H1 (cell line): ENCODE measurements around the gene CACNA1C. TPM values are rescaled to one million over a fixed set of nuclear protein-coding genes. Genes with fewer than 3 reads are reported as not detected.

ENCODE experiments used
- CTCF ChIA-PET: fragments of 300-600 bp; sonication (Branson Sonifier 250); formaldehyde crosslinking; loops from one replicate; lab custom pipeline; 2021; ENCODE audit not compliant: partially characterized antibody; lab: Charles Lee
- POLR2A ChIA-PET: fragments of 300-600 bp; sonication (Branson Sonifier 250); formaldehyde crosslinking; loops from one replicate; lab custom pipeline; 2021; ENCODE audit warnings: inconsistent platforms; ENCODE audit not compliant: partially characterized antibody; lab: Charles Lee
- DNase-seq, 2 experiments: peaks; one replicate each; pipeline versions ENCODE4 v3.0.0 to v3.0.0-alpha.2; 2010 to 2022; ENCODE audit warnings: low spot score in 2 of 2, low read depth in 1 of 2, mixed read lengths in 1 of 2
- FAIRE-seq: peaks from 2 replicates; lab custom pipeline; 2011; peaks lifted over from hg19 to GRCh38; lab: Jason Lieb, UNC
- H2AFZ ChIP-seq: 2 replicates; pipeline ENCODE4 v1.8.1; 2012; ENCODE audit warnings: low read length, inconsistent platforms
- H2AK5ac ChIP-seq: 2 replicates; pipeline ENCODE4 v1.6.1; 2013; ENCODE audit warnings: low read depth, low read length
- H2BK120ac ChIP-seq: replicated peaks from 2 replicates; pipeline ENCODE3; 2013; ENCODE audit warnings: low read depth, low read length, inconsistent platforms
- H2BK12ac ChIP-seq: 2 replicates; pipeline ENCODE4 v1.6.1; 2013; ENCODE audit warnings: low read depth, low read length
- H2BK15ac ChIP-seq: 2 replicates; pipeline ENCODE4 v1.6.1; 2013; ENCODE audit warnings: low read length
- H2BK20ac ChIP-seq: 2 replicates; pipeline ENCODE4 v1.6.1; 2013; ENCODE audit warnings: low read length
- H2BK5ac ChIP-seq: 2 replicates; pipeline ENCODE4 v1.6.1; 2013; ENCODE audit warnings: low read depth, low read length
- H3K14ac ChIP-seq: 2 replicates; pipeline ENCODE4 v1.6.1; 2013; ENCODE audit warnings: inconsistent platforms; ENCODE audit not compliant: insufficient read length
- H3K18ac ChIP-seq: 2 replicates; pipeline ENCODE4 v1.6.1; 2013; ENCODE audit warnings: low read length; ENCODE audit errors: extremely low read depth
- H3K23ac ChIP-seq: 2 replicates; pipeline ENCODE4 v1.6.1; 2013; ENCODE audit warnings: inconsistent platforms; ENCODE audit not compliant: insufficient read length
- H3K23me2 ChIP-seq: 2 replicates; pipeline ENCODE4 v1.6.1; 2013; ENCODE audit warnings: low read depth, low read length
- H3K27ac ChIP-seq: 2 replicates; pipeline ENCODE4 v1.6.1; 2011; ENCODE audit warnings: low read depth, low read length, inconsistent platforms
- H3K27me3 ChIP-seq, 4 experiments: replicated peaks in 1 of 4; 1 replicate in 1 of 4; 2 replicates in 3 of 4; pipeline versions ENCODE4 v1.6.1 to v1.8.1; 2011 to 2013; ENCODE audit warnings: low read length in 3 of 4, mild to moderate bottlenecking in 3 of 4, inconsistent platforms in 2 of 4, mixed read lengths in 2 of 4, moderate library complexity in 1 of 4; ENCODE audit not compliant: control insufficient read depth in 3 of 4, insufficient read depth in 3 of 4; ENCODE audit errors: extremely low read depth in 1 of 4
- H3K36me3 ChIP-seq, 4 experiments: 2 replicates each; pipeline versions ENCODE4 v1.6.1 to v1.8.1; 2011 to 2013; ENCODE audit warnings: mild to moderate bottlenecking in 4 of 4, low read length in 3 of 4, moderate library complexity in 2 of 4, control low read depth in 1 of 4, inconsistent platforms in 1 of 4; ENCODE audit not compliant: insufficient read depth in 4 of 4, control insufficient read depth in 2 of 4
- H3K4ac ChIP-seq: replicated peaks from 2 replicates; pipeline ENCODE3; 2013; ENCODE audit warnings: low read length, low read depth, mixed read lengths, inconsistent platforms; ENCODE audit not compliant: insufficient read length
- H3K4me1 ChIP-seq, 4 experiments: replicated peaks in 1 of 4; 1 replicate in 1 of 4; 2 replicates in 3 of 4; pipeline versions ENCODE4 v1.6.1 to v1.8.1; 2011 to 2013; ENCODE audit warnings: low read length in 3 of 4, inconsistent platforms in 2 of 4, mixed read lengths in 1 of 4; ENCODE audit not compliant: insufficient read depth in 4 of 4, control insufficient read depth in 3 of 4
- H3K4me2 ChIP-seq, 2 experiments: 2 replicates each; pipeline versions ENCODE4 v1.6.1 to v1.8.1; 2011 to 2013; ENCODE audit warnings: low read depth in 2 of 2, low read length in 2 of 2, control low read depth in 1 of 2, inconsistent platforms in 1 of 2, mild to moderate bottlenecking in 1 of 2; ENCODE audit not compliant: insufficient read depth in 1 of 2
- H3K4me3 ChIP-seq, 4 experiments: fragments of 200-600, 300-600 bp in 1 of 4; sonication (generic), shearing (Covaris generic), sonication (Bioruptor Twin) in 1 of 4; 2 replicates each; pipeline versions ENCODE4 v1.5.1 to v1.8.1; 2011 to 2016; ENCODE audit warnings: low read length in 4 of 4, low read depth in 3 of 4, control low read depth in 2 of 4, inconsistent platforms in 2 of 4, mild to moderate bottlenecking in 2 of 4, mixed read lengths in 1 of 4, moderate library complexity in 1 of 4; ENCODE audit not compliant: insufficient read depth in 2 of 4; ENCODE audit errors: extremely low read depth in 1 of 4
- H3K56ac ChIP-seq: replicated peaks from 2 replicates; pipeline ENCODE3; 2013; ENCODE audit warnings: low read depth, mild to moderate bottlenecking, mixed read lengths, low read length, inconsistent platforms; ENCODE audit not compliant: insufficient read length
- H3K79me1 ChIP-seq: 2 replicates; pipeline ENCODE4 v1.6.1; 2013; ENCODE audit warnings: low read depth, low read length, control low read depth
- H3K79me2 ChIP-seq, 2 experiments: 2 replicates each; pipeline versions ENCODE4 v1.6.1 to v1.8.1; 2012 to 2013; ENCODE audit warnings: low read length in 2 of 2, mild to moderate bottlenecking in 2 of 2, inconsistent platforms in 1 of 2; ENCODE audit not compliant: insufficient read depth in 2 of 2, control insufficient read depth in 1 of 2
- H3K9ac ChIP-seq, 4 experiments: replicated peaks in 1 of 4; 1 replicate in 1 of 4; 2 replicates in 3 of 4; pipeline versions ENCODE4 v1.6.1 to v1.8.1; 2011 to 2013; ENCODE audit warnings: low read depth in 3 of 4, low read length in 3 of 4, control low read depth in 2 of 4, mild to moderate bottlenecking in 2 of 4, moderate library complexity in 2 of 4, inconsistent platforms in 1 of 4; ENCODE audit errors: extremely low read depth in 1 of 4
- H3K9me3 ChIP-seq, 2 experiments: 2 replicates each; pipeline versions ENCODE4 v1.6.1 to v1.8.1; 2012 to 2013; ENCODE audit warnings: mild to moderate bottlenecking in 2 of 2, moderate library complexity in 2 of 2, control low read depth in 1 of 2, inconsistent platforms in 1 of 2, low read depth in 1 of 2, low read length in 1 of 2, mixed read lengths in 1 of 2; ENCODE audit not compliant: insufficient read depth in 2 of 2
- H4K20me1 ChIP-seq, 2 experiments: replicated peaks in 1 of 2; 2 replicates each; pipeline versions ENCODE3 to v1.8.1; 2011 to 2013; ENCODE audit warnings: inconsistent platforms in 2 of 2, low read length in 2 of 2, mild to moderate bottlenecking in 1 of 2; ENCODE audit not compliant: insufficient read depth in 2 of 2, control insufficient read depth in 1 of 2
- H4K5ac ChIP-seq: 2 replicates; pipeline ENCODE4 v1.6.1; 2013; ENCODE audit warnings: low read length, low read depth, mixed read lengths, inconsistent platforms; ENCODE audit not compliant: insufficient read length
- H4K8ac ChIP-seq: 2 replicates; pipeline ENCODE4 v1.8.0; 2013; ENCODE audit warnings: mild to moderate bottlenecking, moderate library complexity, low read length, inconsistent platforms; ENCODE audit not compliant: insufficient read depth; ENCODE audit errors: extremely low read depth
- H4K91ac ChIP-seq: replicated peaks from 2 replicates; pipeline ENCODE3; 2013; ENCODE audit warnings: low read length, mixed read lengths, inconsistent platforms; ENCODE audit not compliant: insufficient read length
- CBX8 ChIP-seq: fragments of 300-800, 300-1000 bp; sonication (generic); IDR thresholded peaks from 2 replicates; pipeline ENCODE4 v1.7.1; 2016; ENCODE audit warnings: low read depth, low read length, borderline replicate concordance
- CTBP2 ChIP-seq: IDR thresholded peaks from 2 replicates; pipeline ENCODE4 v1.7.0; 2011; ENCODE audit warnings: borderline replicate concordance, mild to moderate bottlenecking, moderate library complexity, mixed read lengths, low read length; ENCODE audit not compliant: insufficient read depth, insufficient read length
- EP300 ChIP-seq, 2 experiments: IDR thresholded peaks; 1 replicate in 1 of 2; 2 replicates in 1 of 2; pipeline ENCODE4 v1.6.1; 2011 to 2012; ENCODE audit warnings: low read depth in 2 of 2, low read length in 2 of 2, mild to moderate bottlenecking in 2 of 2, borderline replicate concordance in 1 of 2, inconsistent platforms in 1 of 2, moderate library complexity in 1 of 2
- EZH2 ChIP-seq: fragments of 200-600 bp; sonication (generic); IDR thresholded peaks from 2 replicates; pipeline ENCODE4 v1.7.1; 2012; ENCODE audit warnings: low read depth, mild to moderate bottlenecking, moderate library complexity, low read length, inconsistent platforms; ENCODE audit not compliant: severe bottlenecking
- HDAC2 ChIP-seq, 2 experiments: fragments of 300-600 bp in 1 of 2; sonication (generic) in 1 of 2; IDR thresholded peaks; 2 replicates each; pipeline ENCODE4 v1.6.1; 2011 to 2012; ENCODE audit warnings: low read depth in 2 of 2, low read length in 2 of 2, mild to moderate bottlenecking in 2 of 2, moderate library complexity in 2 of 2, borderline replicate concordance in 1 of 2, inconsistent platforms in 1 of 2
- RXRA ChIP-seq: IDR thresholded peaks from 2 replicates; pipeline ENCODE4 v1.6.1; 2011; ENCODE audit warnings: low read depth, mild to moderate bottlenecking, low read length, moderate library complexity; ENCODE audit not compliant: insufficient read depth
- SAP30 ChIP-seq: fragments of 300-600 bp; sonication (generic); IDR thresholded peaks from 2 replicates; pipeline ENCODE4 v1.7.1; 2012; ENCODE audit warnings: low read length, moderate library complexity, mild to moderate bottlenecking, inconsistent platforms; ENCODE audit not compliant: insufficient read depth, insufficient replicate concordance
- TAF1 ChIP-seq: IDR thresholded peaks from 2 replicates; pipeline ENCODE4 v1.6.1; 2011; ENCODE audit warnings: mild to moderate bottlenecking, low read depth, low read length
- TBP ChIP-seq: IDR thresholded peaks from 2 replicates; pipeline ENCODE4 v1.6.1; 2011; ENCODE audit warnings: low read depth, low read length, improper control_type of control experiment
- WGBS, 2 experiments: shearing (Covaris generic) in 1 of 2; methylation state at CpG; one replicate each; pipeline versions ENCODE4 v1.1.6 to v1.1.7; 2013 to 2015; ENCODE audit warnings: low lambda C conversion rate in 2 of 2, mixed read lengths in 2 of 2, inconsistent platforms in 1 of 2, low coverage in 1 of 2, missing lambda C conversion rate in 1 of 2; ENCODE audit not compliant: insufficient replicate concordance in 2 of 2, insufficient coverage in 1 of 2, insufficient read length in 1 of 2; ENCODE audit errors: extremely low coverage in 1 of 2, missing lambda C conversion rate in 1 of 2; 5-methylcytosine and 5-hydroxymethylcytosine counted together
- polyA plus RNA-seq, 7 experiments: library from polyadenylated mRNA; depleted of rRNA in 3 of 7; stranded (reverse) in 5 of 7; unstranded in 2 of 7; fragments of >200 nt in 5 of 7; fragments of 200-250 nt in 2 of 7; gene quantifications; 1 replicate in 5 of 7; 2 replicates in 1 of 7; 4 replicates in 1 of 7; pipeline versions ENCODE4 v1.2.1 to v1.2.3, GENCODE V29; 2011 to 2013; ENCODE audit warnings: missing spikeins in 2 of 7, mixed read lengths in 2 of 7
- total RNA-seq: library from RNA; stranded (reverse); fragmentation: NEBNext Ultra II Directional; extraction: Animal tissue kit (Norgen Biotek cat#: 25700); gene quantifications from 2 replicates; pipeline ENCODE4 v1.2.1, GENCODE V29; 2021
- TF ChIP-seq, protein P1 (sequence below): IDR thresholded peaks from 2 replicates; pipeline ENCODE4 v1.6.1; 2012; ENCODE audit warnings: inconsistent platforms
- TF ChIP-seq, protein P2 (sequence below): IDR thresholded peaks from 2 replicates; pipeline ENCODE4 v1.6.1; 2012; ENCODE audit warnings: inconsistent platforms

CACNA1C gene
- total and polyA plus RNA-seq, 2 of the 8 experiments (the other 6 are each of a cell fraction or from before 2014, with no cell fraction given), result 1.3 TPM

DNA sequence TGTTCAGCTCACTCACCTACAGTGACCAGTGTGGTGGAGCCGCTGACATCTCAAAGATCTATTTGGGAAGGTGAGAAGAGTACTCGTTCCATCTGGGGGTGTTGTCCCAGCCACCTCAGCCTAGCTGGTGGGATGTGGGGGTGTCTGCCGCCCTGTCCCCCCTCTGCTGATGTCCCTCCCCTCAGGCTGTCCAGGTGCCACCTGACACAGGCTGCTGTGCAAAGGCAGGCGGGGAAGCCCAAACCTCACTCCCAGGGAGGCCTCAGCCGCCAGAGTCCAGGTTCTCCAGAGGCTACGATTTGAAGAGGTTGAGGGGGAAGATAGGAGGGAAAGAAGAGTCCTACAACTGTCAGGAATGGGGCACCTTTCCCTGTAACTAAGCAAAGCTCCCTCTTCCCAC is 690.7 kb downstream of the CACNA1C start:
- no peak for FAIRE-seq
- Histone ChIP-seq H3K9me3 (no peaks in the 10 kb centered on the region), H4K20me1 (peaks cover 0 to 5% of the 10 kb centered on the region in 2 experiments)
- TF ChIP-seq, protein P1, sequence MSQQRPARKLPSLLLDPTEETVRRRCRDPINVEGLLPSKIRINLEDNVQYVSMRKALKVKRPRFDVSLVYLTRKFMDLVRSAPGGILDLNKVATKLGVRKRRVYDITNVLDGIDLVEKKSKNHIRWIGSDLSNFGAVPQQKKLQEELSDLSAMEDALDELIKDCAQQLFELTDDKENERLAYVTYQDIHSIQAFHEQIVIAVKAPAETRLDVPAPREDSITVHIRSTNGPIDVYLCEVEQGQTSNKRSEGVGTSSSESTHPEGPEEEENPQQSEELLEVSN, result no peak
- TF ChIP-seq EP300 (IDR thresholded peaks at IDR 0.05; ENCODE audit: borderline replicate concordance in 1 of 2, low read depth in 2 of 2, low read length in 2 of 2) (no peak), EZH2 (no peak), RXRA (no peak), TBP (no peak), TAF1 (no peak), CTBP2 (no peak), SAP30 (no peak), CBX8 (no peak), HDAC2 (IDR thresholded peaks at IDR 0.05; ENCODE audit: borderline replicate concordance in 1 of 2, low read depth in 2 of 2, low read length in 2 of 2) (no peak)
- TF ChIP-seq, protein P2, sequence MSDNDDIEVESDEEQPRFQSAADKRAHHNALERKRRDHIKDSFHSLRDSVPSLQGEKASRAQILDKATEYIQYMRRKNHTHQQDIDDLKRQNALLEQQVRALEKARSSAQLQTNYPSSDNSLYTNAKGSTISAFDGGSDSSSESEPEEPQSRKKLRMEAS, result no peak

More for the DNA sequence above, 690.7 kb downstream of the CACNA1C start:
- WGBS, 2 experiments, result 71% methylated on average over 6 of the region's 6 CpGs; no CpG with 5 or more reads in 1 of the 2 experiments
- H2BK20ac ChIP-seq, result no peak overlapping the region
- no peak overlapping the region for H2AK5ac ChIP-seq
- H4K91ac ChIP-seq, result no peak overlapping the region
- no peak overlapping the region for H2AFZ ChIP-seq
- no peak overlapping the region for H2BK120ac ChIP-seq
- H3K9ac ChIP-seq, result no peak overlapping the region
- no peak for DNase-seq
- H4K5ac ChIP-seq, result no peak overlapping the region
- no peak overlapping the region for H3K4me2 ChIP-seq
- H3K79me2 ChIP-seq, result no peaks in the 10 kb centered on the region
- H3K36me3 ChIP-seq, result no peaks in the 10 kb centered on the region
- ChIA-PET POLR2A (no interaction called here), CTCF (interaction anchor here (0.8 to 13.1 kb wide), 6 partner anchors 10 to 60 kb away, joined by 3 to 175 read pairs (median 4); no protein-coding TSS in a partner anchor)
- H3K14ac ChIP-seq, result no peak overlapping the region
- H3K56ac ChIP-seq, result no peak overlapping the region
- H3K79me1 ChIP-seq, result no peaks in the 10 kb centered on the region
- H2BK12ac ChIP-seq, result no peak overlapping the region
- no peak overlapping the region for H3K27ac ChIP-seq
- peaks cover 3% of the 10 kb centered on the region; the same call in 1 of the 2 replicates for H3K23me2 ChIP-seq
- no peak overlapping the region for H2BK15ac ChIP-seq
- H4K8ac ChIP-seq, result no peak overlapping the region
- no peak overlapping the region for H2BK5ac ChIP-seq
- H3K27me3 ChIP-seq, result 0 out of 7 replicates have a peak, but pooled peaks cover 0 to 3% (median 0%) of the 10 kb centered on the region in 4 experiments
- H3K4me1 ChIP-seq, result peaks cover 0 to 3% (median 0%) of the 10 kb centered on the region in 4 experiments; a peak in 2 of 7 replicates
- no peak overlapping the region for H3K4ac ChIP-seq
- H3K23ac ChIP-seq, result no peak overlapping the region
- H3K4me3 ChIP-seq, result no peak overlapping the region
- H3K18ac ChIP-seq, result no peak overlapping the region
